Measurements from ENCODE around the gene ACAP3.

ACAP3 gene

GRCh38 chr1:1307923-1308755 lies at the start of gene ACAP3, which contains the start of gene PUSL1:
TSS of gene ACAP3 (minus strand) at chr1:1307930. CDS start at chr1:1307815, 115 bp downstream.
TSS of gene PUSL1 (plus strand) at chr1:1308597. CDS start at chr1:1308644, 47 bp downstream.
- in situ Hi-C loops (cut with MboI; ENCODE audit: low sequenced_read_pairs): no loop called here

GRCh38 chr1:1356796-1357401 lies 49.2 kb upstream of the ACAP3 start:
- in situ Hi-C loops (cut with MboI; ENCODE audit: low sequenced_read_pairs): no loop called here

GRCh38 chr1:1356166-1356795 lies 48.6 kb upstream of the ACAP3 start:
- in situ Hi-C loops (cut with MboI; ENCODE audit: low sequenced_read_pairs): no loop called here

GRCh38 chr1:1355416-1355815 lies 47.7 kb upstream of the ACAP3 start:
- in situ Hi-C loops (cut with MboI; ENCODE audit: low sequenced_read_pairs): no loop called here

- in situ Hi-C loops (cut with MboI; ENCODE audit: low sequenced_read_pairs): no loop called here
Measured at GRCh38 chr1:1354271-1355247, 46.8 kb upstream of the ACAP3 start.

GRCh38 chr1:1353389-1354151 lies 45.8 kb upstream of the ACAP3 start:
- in situ Hi-C loops (cut with MboI; ENCODE audit: low sequenced_read_pairs): no loop called here

- in situ Hi-C loops (cut with MboI; ENCODE audit: low sequenced_read_pairs): no loop called here
Measured at GRCh38 chr1:1352786-1353388, 45.2 kb upstream of the ACAP3 start.

- in situ Hi-C loops (cut with MboI; ENCODE audit: low sequenced_read_pairs): no loop called here
Measured at GRCh38 chr1:1351511-1352427, 44.0 kb upstream of the ACAP3 start.

- in situ Hi-C loops (cut with MboI; ENCODE audit: low sequenced_read_pairs): no loop called here
Measured at GRCh38 chr1:1349256-1350012, 41.7 kb upstream of the ACAP3 start, which contains the start of gene DVL1. TSS of gene DVL1 (minus strand) at chr1:1349418. CDS start at chr1:1349065, 353 bp downstream.

GRCh38 chr1:1348420-1349255 lies 40.9 kb upstream of the ACAP3 start:
- in situ Hi-C loops (cut with MboI; ENCODE audit: low sequenced_read_pairs): no loop called here

GRCh38 chr1:1347663-1348419 lies 40.1 kb upstream of the ACAP3 start:
- in situ Hi-C loops (cut with MboI; ENCODE audit: low sequenced_read_pairs): no loop called here

GRCh38 chr1:1347026-1347595 lies 39.4 kb upstream of the ACAP3 start:
- in situ Hi-C loops (cut with MboI; ENCODE audit: low sequenced_read_pairs): no loop called here

GRCh38 chr1:1346501-1346890 lies 38.8 kb upstream of the ACAP3 start:
- in situ Hi-C loops (cut with MboI; ENCODE audit: low sequenced_read_pairs): no loop called here

- in situ Hi-C loops (cut with MboI; ENCODE audit: low sequenced_read_pairs): no loop called here
Measured at GRCh38 chr1:1345860-1346500, 38.2 kb upstream of the ACAP3 start.

- in situ Hi-C loops (cut with MboI; ENCODE audit: low sequenced_read_pairs): no loop called here
Measured at GRCh38 chr1:1345384-1345783, 37.7 kb upstream of the ACAP3 start.
